Measurements from ENCODE around the gene PRTN3.
"Not testable (repeated sequence)": the region's sequence is repeated elsewhere in the genome, so short reads cannot be mapped to it uniquely, and the experiment has no call there.

Gene PRTN3

GRCh38 chr19:815775-816499, 24.9 kb upstream of the PRTN3 start:
- no peak for DNase-seq (ENCODE audit: low read depth)

- DNase-seq (ENCODE audit: low read depth) = no peak
Observed at GRCh38 chr19:816500-816857, 24.3 kb upstream of the PRTN3 start.

- not testable (repeated sequence) for DNase-seq (ENCODE audit: low read depth)
Observed at GRCh38 chr19:820212-820611, 20.6 kb upstream of the PRTN3 start.

- DNase-seq (ENCODE audit: low read depth) = no peak
Observed at GRCh38 chr19:821231-821824, 19.5 kb upstream of the PRTN3 start.

GRCh38 chr19:821825-822503, 18.8 kb upstream of the PRTN3 start, which contains the start of gene PLPPR3:
TSS of gene PLPPR3 (minus strand) at chr19:821955. CDS start at chr19:821559, 396 bp downstream.
- no peak for DNase-seq (ENCODE audit: low read depth)

- DNase-seq (ENCODE audit: low read depth) = no peak
Observed at GRCh38 chr19:823565-824121, 17.2 kb upstream of the PRTN3 start.

GRCh38 chr19:824885-825284, 15.9 kb upstream of the PRTN3 start:
- no peak for DNase-seq (ENCODE audit: low read depth)

GRCh38 chr19:825897-826644, 14.7 kb upstream of the PRTN3 start:
- no peak for DNase-seq (ENCODE audit: low read depth)

- no peak for DNase-seq (ENCODE audit: low read depth)
Observed at GRCh38 chr19:827314-827709, 13.5 kb upstream of the PRTN3 start.

GRCh38 chr19:827710-828321, 13.0 kb upstream of the PRTN3 start, which contains the start of gene AZU1:
TSS of gene AZU1 (plus strand) at chr19:827837. CDS start at chr19:827847, 10 bp downstream.
- no peak for DNase-seq (ENCODE audit: low read depth)

GRCh38 chr19:829129-829758, 11.6 kb upstream of the PRTN3 start:
- DNase-seq (ENCODE audit: low read depth) = no peak

GRCh38 chr19:831407-832369, 9.1 kb upstream of the PRTN3 start:
- DNase-seq (ENCODE audit: low read depth) = no peak

GRCh38 chr19:834216-834615, 6.6 kb upstream of the PRTN3 start:
- no peak for DNase-seq (ENCODE audit: low read depth)

- DNase-seq (ENCODE audit: low read depth) = no peak
Observed at GRCh38 chr19:835210-835810, 5.5 kb upstream of the PRTN3 start.

- not testable (repeated sequence) for DNase-seq (ENCODE audit: low read depth)
Observed at GRCh38 chr19:842802-843179, 2.0 kb downstream of the PRTN3 start.

GRCh38 chr19:843180-843835, 2.5 kb downstream of the PRTN3 start:
- no peak for DNase-seq (ENCODE audit: low read depth)

- DNase-seq (ENCODE audit: low read depth) = no peak
Observed at GRCh38 chr19:843836-844545, 3.2 kb downstream of the PRTN3 start.

- no peak for DNase-seq (ENCODE audit: low read depth)
Observed at GRCh38 chr19:844546-844971, 3.8 kb downstream of the PRTN3 start.

Data from activated T-cell treated with anti-CD3 and anti-CD28 coated beads for 48 hours (primary cell).